Activated CD8-positive, alpha-beta memory T cell treated with anti-CD3 and anti-CD28 coated beads for 4 hours (primary cell): ENCODE measurements around the gene SMAD9.

Experiments
- DNase-seq, 2 donors: peaks; one replicate each; pipeline ENCODE4 v3.0.0-alpha.2; 2020; ENCODE audit warnings: low read depth in 2 of 2

SMAD9 gene

DNA sequence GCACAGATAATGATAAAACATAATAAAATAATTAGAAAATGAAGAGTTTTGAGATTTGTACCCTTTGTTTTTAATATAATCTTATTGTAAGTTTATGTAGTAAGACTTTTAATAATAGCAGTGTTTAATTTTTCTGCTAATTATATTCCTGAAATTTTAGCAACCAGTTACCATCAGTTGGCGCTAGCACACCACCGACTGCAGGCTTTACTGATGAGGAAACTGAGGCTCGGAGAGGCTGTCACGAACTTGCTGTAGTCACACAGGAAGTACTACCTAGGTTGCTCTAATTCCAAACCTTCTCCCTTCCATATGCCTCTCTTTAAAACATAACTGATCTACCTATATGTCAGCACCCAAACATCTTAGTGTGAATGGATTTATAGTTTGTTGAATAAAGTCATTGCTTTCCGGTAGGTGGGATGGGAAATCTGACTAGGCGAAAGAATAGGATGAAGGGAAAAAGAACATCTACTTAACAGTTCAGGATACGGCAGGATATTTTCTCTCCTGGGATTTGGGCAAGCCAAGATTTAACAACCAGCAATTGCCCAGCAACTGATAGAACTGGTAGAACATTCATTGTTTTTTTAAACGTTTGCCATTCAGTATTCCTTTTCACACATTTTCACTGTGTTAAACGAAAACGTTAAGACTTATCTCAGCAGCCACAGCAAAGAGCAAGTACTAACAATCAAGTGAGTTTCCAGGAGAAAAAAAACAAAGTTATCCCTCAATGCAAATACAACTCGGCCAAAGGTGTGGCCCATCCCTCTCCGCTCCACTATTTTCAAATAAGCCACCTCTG lies 101.8 kb downstream of the SMAD9 start:
- DNase-seq = no peak

DNA sequence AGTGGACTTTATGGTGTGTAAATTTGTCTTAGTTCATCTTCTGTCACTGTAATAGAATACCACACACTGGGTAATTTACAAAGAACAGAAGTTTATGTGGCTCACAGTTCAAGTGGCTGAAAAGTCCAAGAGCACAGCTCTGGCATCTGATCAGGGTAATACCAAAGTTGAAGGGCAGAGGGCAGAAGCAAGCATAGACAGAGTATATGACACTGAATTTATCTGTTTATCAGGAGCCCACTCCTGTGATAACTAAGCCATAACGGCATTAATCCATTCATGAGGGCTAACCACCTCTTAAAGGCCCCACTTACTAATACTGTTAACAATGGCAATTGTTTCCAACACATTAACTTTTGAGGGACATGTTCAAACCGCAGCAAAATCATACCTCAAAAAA lies 105.0 kb downstream of the SMAD9 start:
- DNase-seq = no peak

DNA sequence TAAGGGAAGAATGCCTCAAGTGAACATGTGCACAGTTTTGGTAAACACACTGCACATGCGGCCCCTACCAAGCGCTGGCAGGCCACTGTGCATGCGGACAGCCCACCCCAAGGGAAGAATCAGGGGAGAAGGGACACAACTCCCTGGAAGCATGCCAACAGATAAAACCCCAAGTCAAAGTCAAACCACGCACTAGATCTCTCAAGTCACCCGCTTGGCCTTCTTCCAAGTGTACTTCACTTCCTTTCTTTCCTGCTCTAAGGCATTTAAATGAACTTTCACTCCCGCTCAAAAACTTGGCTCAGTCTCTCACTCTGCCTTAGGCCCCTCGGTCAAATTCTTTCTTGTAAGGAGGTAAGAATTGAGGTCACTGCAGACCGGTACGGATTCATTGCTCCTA lies 105.6 kb downstream of the SMAD9 start:
- DNase-seq = no peak

DNA sequence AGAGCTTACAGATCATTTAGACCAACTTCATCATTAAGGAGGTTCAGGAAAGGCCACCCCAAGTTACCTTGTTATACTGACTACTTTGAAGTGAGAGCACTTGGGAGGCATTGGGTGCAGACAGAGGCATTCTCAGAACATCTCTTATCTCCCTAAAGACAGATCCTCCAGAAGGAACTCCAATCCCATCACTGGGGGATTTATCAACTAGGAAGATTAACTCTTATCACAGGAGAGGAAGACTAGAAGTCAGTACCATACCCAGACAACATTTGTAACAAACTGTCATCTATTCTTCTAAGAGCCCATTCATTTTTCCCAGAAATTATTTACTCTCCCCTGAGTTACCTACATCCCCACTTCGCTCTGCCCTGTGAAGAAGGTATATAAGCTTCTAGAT lies 106.8 kb downstream of the SMAD9 start:
- no peak for DNase-seq

DNA sequence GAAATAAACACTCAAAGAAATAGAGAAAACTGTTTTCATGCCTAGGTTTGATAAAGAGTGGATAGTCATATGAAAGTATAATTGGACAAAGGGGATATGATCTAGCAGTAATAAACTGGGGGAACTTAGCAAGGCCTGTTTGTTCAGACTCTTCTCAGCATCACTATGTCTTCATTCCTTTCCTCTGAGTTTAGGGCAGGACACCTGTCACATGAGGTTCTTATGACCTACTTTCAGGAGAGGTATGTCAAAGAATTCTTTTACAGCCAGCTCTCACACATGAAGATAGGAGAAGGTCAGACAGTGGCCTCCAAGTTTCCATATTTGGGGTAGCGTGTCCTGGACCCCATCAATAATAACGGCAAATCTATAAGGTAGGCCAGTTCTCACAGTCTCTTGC lies 112.4 kb downstream of the SMAD9 start:
- DNase-seq = no peak

DNA sequence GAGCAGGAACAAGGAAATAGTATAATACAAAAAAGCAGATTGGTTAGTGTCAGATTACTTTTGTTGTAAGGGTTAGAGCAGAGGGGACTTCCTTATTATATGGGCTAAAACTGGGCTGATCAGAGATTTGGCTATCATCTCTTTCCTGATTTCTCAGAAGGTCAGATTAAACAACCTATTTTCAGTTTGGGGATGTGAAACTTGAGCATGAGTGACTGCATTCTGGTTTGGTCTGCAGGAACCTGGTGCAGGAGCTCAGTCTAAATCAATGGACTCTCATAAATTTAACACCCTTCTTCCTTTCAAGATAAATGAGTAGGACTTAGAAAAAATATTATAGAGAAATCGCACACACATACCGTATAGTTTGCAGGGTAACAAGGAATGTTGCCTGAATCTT lies 113.9 kb downstream of the SMAD9 start:
- no peak for DNase-seq

DNA sequence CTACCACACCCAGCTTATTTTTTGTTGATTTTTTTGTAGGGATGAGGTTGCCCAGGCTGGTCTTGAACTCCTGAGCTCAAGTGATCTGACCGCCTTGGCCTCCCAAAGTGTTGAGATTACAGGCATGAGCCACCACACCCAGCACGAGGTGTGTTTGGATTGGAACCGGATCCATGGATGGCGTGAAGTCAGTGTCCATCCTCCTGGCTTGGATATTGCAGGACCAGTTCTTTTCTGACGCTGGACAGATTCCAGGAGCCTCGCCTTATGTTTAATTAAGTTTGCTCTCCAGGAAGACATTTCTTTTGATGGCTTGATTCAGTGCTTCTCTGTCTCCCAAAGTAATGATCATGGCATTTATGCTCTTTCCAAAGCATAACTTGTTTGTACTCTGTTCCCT lies 115.5 kb downstream of the SMAD9 start:
- DNase-seq = no peak

DNA sequence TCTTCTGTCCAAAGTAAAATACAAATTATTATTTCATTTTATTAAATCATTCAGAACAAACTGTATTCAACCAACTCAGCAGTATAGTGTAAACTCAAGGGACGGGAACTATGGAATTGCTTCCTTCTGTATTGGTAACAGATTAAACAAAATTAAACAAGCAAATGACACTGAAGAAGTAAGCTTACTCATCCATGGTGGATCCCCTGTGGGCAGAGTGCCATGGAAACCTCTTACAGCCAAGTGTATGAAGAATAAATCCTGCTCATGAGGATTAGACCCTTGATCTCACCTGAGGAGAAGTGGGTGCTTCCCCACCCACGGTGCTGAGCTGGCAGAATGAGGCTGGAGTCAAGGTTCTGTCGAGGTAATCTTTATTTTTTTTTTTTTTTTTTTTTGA lies 119.0 kb downstream of the SMAD9 start:
- DNase-seq = no peak

DNA sequence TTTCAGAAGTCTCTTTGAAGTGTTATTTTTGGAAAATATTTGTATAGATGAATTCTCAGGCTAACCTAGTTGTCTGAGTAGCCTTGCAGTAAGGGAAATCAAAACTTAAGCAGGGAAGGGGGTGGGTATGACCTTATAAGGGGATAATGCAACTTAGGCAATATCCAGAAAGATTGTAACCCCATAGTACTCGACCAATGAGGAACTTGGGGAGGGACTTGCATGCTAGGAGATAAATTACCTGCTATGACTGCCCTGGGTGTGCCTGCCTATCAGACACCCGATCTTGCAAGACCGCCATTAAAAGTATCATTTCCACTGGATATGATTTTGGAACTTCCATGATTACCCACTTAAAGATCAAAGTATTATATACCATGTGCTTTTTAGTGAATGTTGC lies 124.0 kb downstream of the SMAD9 start:
- no peak for DNase-seq

DNA sequence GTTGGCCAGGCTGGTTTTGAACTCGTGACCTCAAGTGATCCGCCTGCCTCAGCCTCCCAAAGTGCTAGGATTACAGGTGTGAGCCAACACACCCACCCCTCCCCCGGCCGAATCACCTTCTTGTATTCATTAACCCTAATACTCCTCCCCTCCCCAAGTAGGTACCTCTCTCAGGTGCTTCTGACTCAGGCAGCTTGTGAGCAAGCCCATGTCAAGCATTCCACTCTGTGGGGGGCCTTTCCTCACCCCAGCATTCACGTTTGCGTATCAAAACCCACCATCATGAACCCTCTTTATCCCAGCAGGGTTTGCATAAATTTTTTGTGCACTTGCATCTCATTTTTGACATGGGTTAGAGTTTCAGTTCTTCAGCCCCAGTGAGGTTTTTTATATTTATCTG lies 124.6 kb downstream of the SMAD9 start:
- no peak for DNase-seq
